ENCODE results near the gene DCUN1D3. TPM values are rescaled to one million over a fixed set of nuclear protein-coding genes. Genes with fewer than 3 reads are reported as not detected.
"Not testable (repeated sequence)": the region's sequence is repeated elsewhere in the genome, so short reads cannot be mapped to it uniquely, and the experiment has no call there.

The DCUN1D3 gene
- total RNA-seq, 2 donors from 2014 or later, result 14.7 to 25.0 TPM

GRCh38 chr16:20930365-20930690 is 30.2 kb upstream of the DCUN1D3 start:
- Mint-ChIP-seq H3K4me3 (no peak overlapping the region), H3K9me3 (no peaks in the 10 kb centered on the region), H3K27ac (no peak overlapping the region), H3K27me3 (no peaks in the 10 kb centered on the region), H3K36me3 (ENCODE audit: low read depth) (peaks cover 6% of the 10 kb centered on the region), H3K4me1 (no peaks in the 10 kb centered on the region)
- no peak for ATAC-seq (replicated peaks)

GRCh38 chr16:20929676-20930364 is 29.7 kb upstream of the DCUN1D3 start:
- H3K9me3 Mint-ChIP-seq, result not testable (repeated sequence)

GRCh38 chr16:20928774-20929411 is 28.7 kb upstream of the DCUN1D3 start:
- no peaks in the 10 kb centered on the region for H3K27me3 Mint-ChIP-seq
- H3K27ac Mint-ChIP-seq, result no peak overlapping the region
- peaks cover 19% of the 10 kb centered on the region for H3K36me3 Mint-ChIP-seq (ENCODE audit: low read depth)
- no peaks in the 10 kb centered on the region for H3K4me1 Mint-ChIP-seq
- H3K9me3 Mint-ChIP-seq, result no peaks in the 10 kb centered on the region
- H3K4me3 Mint-ChIP-seq, result no peak overlapping the region
- ATAC-seq (replicated peaks), result no peak

More at GRCh38 chr16:20929676-20930364, 29.7 kb upstream of the DCUN1D3 start:
- not testable (repeated sequence) for H3K4me3 Mint-ChIP-seq; H3K36me3 Mint-ChIP-seq (ENCODE audit: low read depth); ATAC-seq (replicated peaks); H3K27ac Mint-ChIP-seq; H3K4me1 Mint-ChIP-seq; H3K27me3 Mint-ChIP-seq

DNA sequence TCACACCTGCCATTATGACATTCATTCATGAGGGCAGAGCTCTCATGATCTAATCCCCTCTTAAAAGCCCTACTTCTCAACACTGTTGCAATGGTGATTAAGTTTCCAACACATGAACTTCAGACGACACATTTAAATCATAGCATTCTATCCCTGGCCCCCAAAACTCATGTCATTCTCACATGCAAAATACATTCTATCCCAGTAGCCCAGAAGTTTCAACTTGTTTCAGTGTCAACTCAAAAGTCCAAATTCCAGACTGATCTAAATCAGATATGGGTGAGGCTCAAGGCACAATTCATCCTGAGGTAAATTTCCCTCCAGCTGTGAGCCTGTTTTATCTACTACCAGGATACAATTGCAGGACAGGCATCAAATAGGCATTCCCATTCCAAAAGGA is 25.6 kb upstream of the DCUN1D3 start:
- Mint-ChIP-seq H3K27me3 (no peaks in the 10 kb centered on the region), H3K27ac (no peak overlapping the region), H3K36me3 (ENCODE audit: low read depth) (peaks cover 37% of the 10 kb centered on the region), H3K4me1 (no peaks in the 10 kb centered on the region), H3K9me3 (no peaks in the 10 kb centered on the region), H3K4me3 (no peak overlapping the region)
- no peak for ATAC-seq (replicated peaks)

- H3K4me1 Mint-ChIP-seq, result no peaks in the 10 kb centered on the region
- H3K4me3 Mint-ChIP-seq, result no peak overlapping the region
- no peaks in the 10 kb centered on the region for H3K9me3 Mint-ChIP-seq
- H3K36me3 Mint-ChIP-seq (ENCODE audit: low read depth), result peaks cover 53% of the 10 kb centered on the region
- H3K27me3 Mint-ChIP-seq, result no peaks in the 10 kb centered on the region
- ATAC-seq (replicated peaks), result no peak
- peak overlapping the region; percentile 1 for H3K27ac Mint-ChIP-seq
Observed at GRCh38 chr16:20923876-20924275, 23.7 kb upstream of the DCUN1D3 start.

DNA sequence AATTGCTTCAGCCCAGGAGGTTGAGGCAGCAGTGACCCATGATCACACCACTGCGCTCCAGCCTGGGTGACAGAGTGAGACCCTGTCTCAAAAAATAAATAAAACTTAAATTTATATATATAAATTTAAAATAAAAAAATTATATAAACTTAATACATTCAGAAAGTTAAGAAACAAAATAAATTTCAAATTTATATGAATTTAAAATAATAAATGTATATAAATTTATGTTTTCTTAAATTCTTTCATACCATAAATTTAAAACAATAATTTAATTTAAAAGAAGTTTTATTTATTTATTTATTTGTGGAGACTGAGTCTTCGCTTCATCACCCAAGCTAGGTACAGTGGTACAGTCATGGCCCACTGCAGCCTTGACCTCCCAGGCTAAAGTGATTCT is 20.6 kb upstream of the DCUN1D3 start:
- Mint-ChIP-seq H3K4me3 (no peak overlapping the region), H3K9me3 (no peaks in the 10 kb centered on the region), H3K27ac (no peak overlapping the region), H3K27me3 (no peaks in the 10 kb centered on the region), H3K4me1 (no peaks in the 10 kb centered on the region), H3K36me3 (ENCODE audit: low read depth) (peaks cover 76% of the 10 kb centered on the region)
- no peak for ATAC-seq (replicated peaks)

- peaks cover 76% of the 10 kb centered on the region for H3K36me3 Mint-ChIP-seq (ENCODE audit: low read depth)
- H3K27ac Mint-ChIP-seq, result peak overlapping the region; percentile 36
- H3K9me3 Mint-ChIP-seq, result no peaks in the 10 kb centered on the region
- no peaks in the 10 kb centered on the region for H3K27me3 Mint-ChIP-seq
- H3K4me3 Mint-ChIP-seq, result no peak overlapping the region
- peak; percentile 74 for ATAC-seq (replicated peaks)
- no peaks in the 10 kb centered on the region for H3K4me1 Mint-ChIP-seq
Observed at GRCh38 chr16:20920091-20920490, 19.9 kb upstream of the DCUN1D3 start.

DNA sequence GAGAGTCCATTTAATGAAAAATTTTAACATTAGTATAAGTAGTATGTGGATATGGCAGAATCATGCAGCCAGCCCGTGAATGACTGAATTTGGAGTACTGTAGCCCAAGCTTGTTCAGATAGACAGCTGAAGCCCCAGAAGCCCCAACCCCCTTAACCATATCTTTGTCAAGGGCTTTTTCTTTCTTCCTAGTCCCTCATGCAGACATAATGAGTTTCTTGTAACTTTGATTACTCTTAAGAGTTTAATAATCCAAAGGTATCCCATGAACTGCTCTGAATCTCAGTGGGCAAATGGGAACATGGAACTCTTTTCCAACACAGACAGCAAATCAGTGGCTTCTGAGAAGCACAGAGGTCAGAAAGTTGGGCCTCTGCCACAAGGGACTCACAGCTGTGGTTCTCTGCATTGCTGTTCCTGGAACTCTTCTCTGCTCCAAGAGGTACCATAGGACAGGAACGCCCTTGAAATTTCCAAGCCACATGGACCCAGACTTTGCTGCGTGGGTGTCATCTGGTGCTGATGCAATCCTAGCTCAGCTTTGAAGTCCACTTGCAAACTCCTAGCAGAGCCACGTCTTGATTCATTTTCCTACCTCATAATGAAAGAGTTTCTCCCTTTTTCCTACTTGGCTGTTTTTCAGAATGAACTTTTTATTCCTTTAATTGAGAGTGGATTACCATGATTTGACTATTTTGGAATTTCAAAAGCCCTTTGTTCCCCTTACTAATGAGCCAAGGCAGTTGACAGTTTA is 18.5 kb upstream of the DCUN1D3 start:
- Mint-ChIP-seq H3K36me3 (ENCODE audit: low read depth) (peaks cover 63% of the 10 kb centered on the region), H3K4me1 (no peaks in the 10 kb centered on the region), H3K27ac (peak overlapping the region; percentile 61), H3K9me3 (no peaks in the 10 kb centered on the region), H3K4me3 (no peak overlapping the region), H3K27me3 (no peaks in the 10 kb centered on the region)
- peak; percentile 34 for ATAC-seq (replicated peaks)

DNA sequence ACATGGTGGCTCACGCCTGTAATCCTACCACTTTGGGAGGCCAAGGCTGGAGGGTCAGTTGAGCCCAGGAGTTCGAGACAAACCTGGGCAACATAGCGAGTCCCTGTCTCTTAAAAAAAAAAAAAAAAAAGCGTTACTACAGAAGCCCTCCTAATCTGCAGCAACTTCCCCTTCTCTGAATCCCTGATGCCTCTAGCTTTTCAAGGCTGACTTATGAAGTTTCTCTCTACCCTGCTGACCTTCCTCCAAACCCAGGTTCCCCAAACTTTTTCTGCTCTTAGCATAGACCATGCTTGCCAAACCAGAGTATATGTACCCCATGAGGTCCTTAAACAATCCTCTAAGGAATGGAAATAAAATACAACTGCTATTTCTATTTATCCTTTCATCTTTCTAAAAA is 16.8 kb upstream of the DCUN1D3 start:
- peaks cover 50% of the 10 kb centered on the region for H3K36me3 Mint-ChIP-seq (ENCODE audit: low read depth)
- no peaks in the 10 kb centered on the region for H3K9me3 Mint-ChIP-seq
- no peaks in the 10 kb centered on the region for H3K27me3 Mint-ChIP-seq
- no peak overlapping the region for H3K4me3 Mint-ChIP-seq
- no peaks in the 10 kb centered on the region for H3K4me1 Mint-ChIP-seq
- ATAC-seq (replicated peaks), result no peak
- H3K27ac Mint-ChIP-seq, result no peak overlapping the region

DNA sequence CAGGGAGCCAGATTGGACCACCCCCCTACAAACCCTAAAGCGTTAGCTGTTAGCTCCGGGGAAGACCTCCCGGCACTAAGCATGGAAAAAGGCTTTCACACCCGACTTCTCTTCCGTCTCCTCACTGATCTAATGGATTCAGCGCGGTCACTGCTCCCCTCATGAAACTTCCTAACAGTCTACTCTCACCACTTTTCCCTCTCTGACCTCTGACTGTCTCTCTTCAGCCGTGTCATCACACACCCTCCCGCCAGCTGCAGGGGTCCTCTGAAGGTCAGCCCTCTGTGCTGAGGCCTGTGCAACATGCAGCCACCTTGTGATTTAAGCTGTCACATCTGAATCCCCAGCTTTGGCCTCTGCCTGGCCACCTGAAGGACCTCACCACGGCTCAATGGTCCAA is 16.1 kb upstream of the DCUN1D3 start:
- H3K27me3 Mint-ChIP-seq, result no peaks in the 10 kb centered on the region
- no peak for ATAC-seq (replicated peaks)
- no peak overlapping the region for H3K27ac Mint-ChIP-seq
- no peak overlapping the region for H3K4me3 Mint-ChIP-seq
- peaks cover 47% of the 10 kb centered on the region for H3K36me3 Mint-ChIP-seq (ENCODE audit: low read depth)
- H3K4me1 Mint-ChIP-seq, result peaks cover 3% of the 10 kb centered on the region
- H3K9me3 Mint-ChIP-seq, result no peaks in the 10 kb centered on the region

GRCh38 chr16:20911361-20911760 is 11.2 kb upstream of the DCUN1D3 start:
- Mint-ChIP-seq H3K27me3 (no peaks in the 10 kb centered on the region), H3K27ac (peak overlapping the region; percentile 92), H3K9me3 (no peaks in the 10 kb centered on the region), H3K4me3 (peak overlapping the region; percentile 70), H3K36me3 (ENCODE audit: low read depth) (peaks cover 12% of the 10 kb centered on the region), H3K4me1 (peaks cover 6% of the 10 kb centered on the region)
- ATAC-seq (replicated peaks), result peak; percentile 64

GRCh38 chr16:20910781-20911321 is 10.7 kb upstream of the DCUN1D3 start:
- Mint-ChIP-seq H3K9me3 (no peaks in the 10 kb centered on the region), H3K4me1 (peaks cover 6% of the 10 kb centered on the region), H3K27ac (peak overlapping the region; percentile 92), H3K27me3 (no peaks in the 10 kb centered on the region), H3K4me3 (peak overlapping the region; percentile 70), H3K36me3 (ENCODE audit: low read depth) (peaks cover 7% of the 10 kb centered on the region)
- peak; percentile 86 for ATAC-seq (replicated peaks)

GRCh38 chr16:20906341-20907255 is 6.4 kb upstream of the DCUN1D3 start:
- Mint-ChIP-seq H3K27me3 (no peaks in the 10 kb centered on the region), H3K36me3 (ENCODE audit: low read depth) (peaks cover 18% of the 10 kb centered on the region), H3K9me3 (no peaks in the 10 kb centered on the region)

DNA sequence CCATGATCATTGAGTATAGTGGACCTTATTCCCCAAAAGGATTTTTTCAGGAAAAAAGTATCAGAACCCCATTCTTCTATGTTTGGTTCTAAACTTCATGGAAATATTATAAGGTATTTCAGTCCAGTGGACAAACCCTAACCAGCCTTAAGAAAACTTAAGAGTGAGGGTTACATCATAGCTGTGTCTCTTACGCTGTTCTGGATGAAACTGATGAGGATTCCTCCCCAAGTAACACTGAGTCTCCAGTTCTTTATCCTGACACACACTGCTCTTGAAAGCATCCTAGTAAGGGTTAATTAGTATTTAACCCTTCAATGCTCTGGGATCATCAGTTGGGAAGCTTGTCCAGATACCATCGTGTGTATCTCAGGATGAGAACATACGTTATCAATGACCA is 5.4 kb upstream of the DCUN1D3 start:
- ATAC-seq (replicated peaks), result no peak
- Mint-ChIP-seq H3K36me3 (ENCODE audit: low read depth) (peaks cover 28% of the 10 kb centered on the region), H3K4me1 (peaks cover 36% of the 10 kb centered on the region), H3K9me3 (no peaks in the 10 kb centered on the region), H3K27me3 (no peaks in the 10 kb centered on the region), H3K27ac (no peak overlapping the region), H3K4me3 (no peak overlapping the region)

More at GRCh38 chr16:20906341-20907255, 6.4 kb upstream of the DCUN1D3 start:
- no peak for ATAC-seq (replicated peaks)
- H3K4me3 Mint-ChIP-seq, result no peak overlapping the region
- peaks cover 38% of the 10 kb centered on the region for H3K4me1 Mint-ChIP-seq
- no peak overlapping the region for H3K27ac Mint-ChIP-seq

Measured in activated T-helper 17 cell treated with anti-CD3 and anti-CD28 coated beads, Interleukin-2, amount 50 U/mL, for 72 hours (primary cell).